ENCODE measurements around the gene ZNF410. TPM values are rescaled to one million over a fixed set of nuclear protein-coding genes. Genes with fewer than 3 reads are reported as not detected.

Gene ZNF410
- total and polyA plus RNA-seq, 2 of the 8 experiments (the other 6 are each of a cell fraction or from before 2014, with no cell fraction given), result 11.2 to 18.9 TPM

- TF ChIP-seq SAP30 (IDR thresholded peaks at IDR 0.05; ENCODE audit: insufficient read depth, insufficient replicate concordance, low read length) (no peak), JUND (IDR thresholded peaks at IDR 0.05; ENCODE audit: low read length) (no peak), GABPA (IDR thresholded peaks at IDR 0.05; ENCODE audit: borderline replicate concordance, insufficient read depth, low read length) (no peak), CTCF (IDR thresholded peaks at IDR 0.05; ENCODE audit: control extremely low read depth in 1 of 3, insufficient read depth in 1 of 3, low read depth in 1 of 3, low read length in 3 of 3) (no peak), BCL11A (IDR thresholded peaks at IDR 0.05; ENCODE audit: low read depth in 2 of 2, low read length in 2 of 2) (no peak), HDAC6 (IDR thresholded peaks at IDR 0.05; ENCODE audit: low read depth, low read length) (no peak), KDM1A (IDR thresholded peaks at IDR 0.05; ENCODE audit: borderline replicate concordance, low read length) (no peak)
- TF ChIP-seq, protein P1, sequence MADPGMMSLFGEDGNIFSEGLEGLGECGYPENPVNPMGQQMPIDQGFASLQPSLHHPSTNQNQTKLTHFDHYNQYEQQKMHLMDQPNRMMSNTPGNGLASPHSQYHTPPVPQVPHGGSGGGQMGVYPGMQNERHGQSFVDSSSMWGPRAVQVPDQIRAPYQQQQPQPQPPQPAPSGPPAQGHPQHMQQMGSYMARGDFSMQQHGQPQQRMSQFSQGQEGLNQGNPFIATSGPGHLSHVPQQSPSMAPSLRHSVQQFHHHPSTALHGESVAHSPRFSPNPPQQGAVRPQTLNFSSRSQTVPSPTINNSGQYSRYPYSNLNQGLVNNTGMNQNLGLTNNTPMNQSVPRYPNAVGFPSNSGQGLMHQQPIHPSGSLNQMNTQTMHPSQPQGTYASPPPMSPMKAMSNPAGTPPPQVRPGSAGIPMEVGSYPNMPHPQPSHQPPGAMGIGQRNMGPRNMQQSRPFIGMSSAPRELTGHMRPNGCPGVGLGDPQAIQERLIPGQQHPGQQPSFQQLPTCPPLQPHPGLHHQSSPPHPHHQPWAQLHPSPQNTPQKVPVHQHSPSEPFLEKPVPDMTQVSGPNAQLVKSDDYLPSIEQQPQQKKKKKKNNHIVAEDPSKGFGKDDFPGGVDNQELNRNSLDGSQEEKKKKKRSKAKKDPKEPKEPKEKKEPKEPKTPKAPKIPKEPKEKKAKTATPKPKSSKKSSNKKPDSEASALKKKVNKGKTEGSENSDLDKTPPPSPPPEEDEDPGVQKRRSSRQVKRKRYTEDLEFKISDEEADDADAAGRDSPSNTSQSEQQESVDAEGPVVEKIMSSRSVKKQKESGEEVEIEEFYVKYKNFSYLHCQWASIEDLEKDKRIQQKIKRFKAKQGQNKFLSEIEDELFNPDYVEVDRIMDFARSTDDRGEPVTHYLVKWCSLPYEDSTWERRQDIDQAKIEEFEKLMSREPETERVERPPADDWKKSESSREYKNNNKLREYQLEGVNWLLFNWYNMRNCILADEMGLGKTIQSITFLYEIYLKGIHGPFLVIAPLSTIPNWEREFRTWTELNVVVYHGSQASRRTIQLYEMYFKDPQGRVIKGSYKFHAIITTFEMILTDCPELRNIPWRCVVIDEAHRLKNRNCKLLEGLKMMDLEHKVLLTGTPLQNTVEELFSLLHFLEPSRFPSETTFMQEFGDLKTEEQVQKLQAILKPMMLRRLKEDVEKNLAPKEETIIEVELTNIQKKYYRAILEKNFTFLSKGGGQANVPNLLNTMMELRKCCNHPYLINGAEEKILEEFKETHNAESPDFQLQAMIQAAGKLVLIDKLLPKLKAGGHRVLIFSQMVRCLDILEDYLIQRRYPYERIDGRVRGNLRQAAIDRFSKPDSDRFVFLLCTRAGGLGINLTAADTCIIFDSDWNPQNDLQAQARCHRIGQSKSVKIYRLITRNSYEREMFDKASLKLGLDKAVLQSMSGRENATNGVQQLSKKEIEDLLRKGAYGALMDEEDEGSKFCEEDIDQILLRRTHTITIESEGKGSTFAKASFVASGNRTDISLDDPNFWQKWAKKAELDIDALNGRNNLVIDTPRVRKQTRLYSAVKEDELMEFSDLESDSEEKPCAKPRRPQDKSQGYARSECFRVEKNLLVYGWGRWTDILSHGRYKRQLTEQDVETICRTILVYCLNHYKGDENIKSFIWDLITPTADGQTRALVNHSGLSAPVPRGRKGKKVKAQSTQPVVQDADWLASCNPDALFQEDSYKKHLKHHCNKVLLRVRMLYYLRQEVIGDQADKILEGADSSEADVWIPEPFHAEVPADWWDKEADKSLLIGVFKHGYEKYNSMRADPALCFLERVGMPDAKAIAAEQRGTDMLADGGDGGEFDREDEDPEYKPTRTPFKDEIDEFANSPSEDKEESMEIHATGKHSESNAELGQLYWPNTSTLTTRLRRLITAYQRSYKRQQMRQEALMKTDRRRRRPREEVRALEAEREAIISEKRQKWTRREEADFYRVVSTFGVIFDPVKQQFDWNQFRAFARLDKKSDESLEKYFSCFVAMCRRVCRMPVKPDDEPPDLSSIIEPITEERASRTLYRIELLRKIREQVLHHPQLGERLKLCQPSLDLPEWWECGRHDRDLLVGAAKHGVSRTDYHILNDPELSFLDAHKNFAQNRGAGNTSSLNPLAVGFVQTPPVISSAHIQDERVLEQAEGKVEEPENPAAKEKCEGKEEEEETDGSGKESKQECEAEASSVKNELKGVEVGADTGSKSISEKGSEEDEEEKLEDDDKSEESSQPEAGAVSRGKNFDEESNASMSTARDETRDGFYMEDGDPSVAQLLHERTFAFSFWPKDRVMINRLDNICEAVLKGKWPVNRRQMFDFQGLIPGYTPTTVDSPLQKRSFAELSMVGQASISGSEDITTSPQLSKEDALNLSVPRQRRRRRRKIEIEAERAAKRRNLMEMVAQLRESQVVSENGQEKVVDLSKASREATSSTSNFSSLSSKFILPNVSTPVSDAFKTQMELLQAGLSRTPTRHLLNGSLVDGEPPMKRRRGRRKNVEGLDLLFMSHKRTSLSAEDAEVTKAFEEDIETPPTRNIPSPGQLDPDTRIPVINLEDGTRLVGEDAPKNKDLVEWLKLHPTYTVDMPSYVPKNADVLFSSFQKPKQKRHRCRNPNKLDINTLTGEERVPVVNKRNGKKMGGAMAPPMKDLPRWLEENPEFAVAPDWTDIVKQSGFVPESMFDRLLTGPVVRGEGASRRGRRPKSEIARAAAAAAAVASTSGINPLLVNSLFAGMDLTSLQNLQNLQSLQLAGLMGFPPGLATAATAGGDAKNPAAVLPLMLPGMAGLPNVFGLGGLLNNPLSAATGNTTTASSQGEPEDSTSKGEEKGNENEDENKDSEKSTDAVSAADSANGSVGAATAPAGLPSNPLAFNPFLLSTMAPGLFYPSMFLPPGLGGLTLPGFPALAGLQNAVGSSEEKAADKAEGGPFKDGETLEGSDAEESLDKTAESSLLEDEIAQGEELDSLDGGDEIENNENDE (IDR thresholded peaks at IDR 0.05; ENCODE audit: insufficient replicate concordance, low read length), result no peak
Measured at GRCh38 chr14:73888971-73889370, 2.3 kb downstream of the ZNF410 start (continued).

Data from H1 (cell line).